SHP77 treated with DMSO at 0.1 percent for 48 hours (cell line): Measurements from ENCODE around the gene ZC3H8.
A peak's percentile ranks its signal among the peaks of the same experiment; 100 is the strongest.

ENCODE experiments used
- DNase-seq: peaks from one replicate; lab custom pipeline; 2025; lab: John Stamatoyannopoulos, UW

The ZC3H8 gene

GRCh38 chr2:112164876-112165275, 90.0 kb downstream of the ZC3H8 start:
- DNase-seq: no peak

DNA sequence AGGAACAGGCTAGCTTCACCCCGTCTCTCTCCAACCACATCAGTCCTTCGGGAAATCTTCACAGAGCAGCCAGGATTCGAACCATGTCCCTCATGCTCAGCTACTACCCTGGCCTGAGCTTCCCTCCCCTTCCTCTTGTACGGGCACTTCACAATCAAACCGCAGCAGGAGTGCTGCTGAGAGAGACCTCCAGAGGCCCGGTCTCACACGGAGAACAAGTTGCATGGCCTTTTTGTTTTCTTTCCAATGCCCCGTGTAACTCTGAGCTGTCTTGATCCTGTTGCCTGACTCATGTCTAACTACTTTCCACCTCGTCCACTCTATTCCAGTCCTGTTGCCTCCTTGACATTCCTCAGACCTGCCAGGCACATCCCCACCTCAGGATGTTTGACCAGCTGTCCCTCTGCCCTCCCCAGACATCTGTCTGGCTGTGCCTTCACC, 91.3 kb downstream of the ZC3H8 start:
- peak; percentile 13 for DNase-seq

DNA sequence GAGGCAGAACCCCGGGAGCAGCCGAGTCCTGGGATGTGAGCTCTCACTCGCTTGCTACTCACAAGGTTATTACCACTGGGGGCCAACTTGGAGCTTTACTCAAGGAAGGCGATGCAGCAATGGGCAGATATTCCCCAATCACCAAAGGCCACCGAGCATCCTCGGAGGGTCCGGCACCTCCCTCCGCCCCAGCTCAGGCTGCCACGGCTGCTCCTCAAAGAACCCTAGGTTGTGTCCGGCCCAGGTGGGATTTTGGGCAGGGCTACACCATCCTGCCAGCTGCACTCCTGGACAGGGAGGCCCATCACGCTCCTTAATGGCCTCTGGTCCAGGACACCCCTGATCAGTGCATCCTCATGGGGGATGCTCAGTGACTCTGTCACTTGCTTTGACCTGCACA, 91.9 kb downstream of the ZC3H8 start:
- no peak for DNase-seq

GRCh38 chr2:112162341-112162740, 92.5 kb downstream of the ZC3H8 start:
- no peak for DNase-seq
